Measurements from ENCODE around the gene HACD4.

The HACD4 gene

GRCh38 chr9:21015129-21015815 lies 16.2 kb downstream of the HACD4 start:
- Histone ChIP-seq H3K4me1 (ENCODE audit: control insufficient read depth, insufficient read depth, low read length) (no peaks in the 10 kb centered on the region), H3K9ac (ENCODE audit: low read length) (no peak overlapping the region), H3K27me3 (ENCODE audit: control insufficient read depth, insufficient read depth, low read length) (no peaks in the 10 kb centered on the region), H3K36me3 (ENCODE audit: control insufficient read depth, insufficient read depth, low read length) (no peaks in the 10 kb centered on the region), H3K9me3 (ENCODE audit: control insufficient read depth, low read length) (no peaks in the 10 kb centered on the region), H3K4me3 (ENCODE audit: low read length) (no peak overlapping the region)

- peaks cover 6% of the 10 kb centered on the region for H3K36me3 ChIP-seq (ENCODE audit: control insufficient read depth, insufficient read depth, low read length)
Observed at GRCh38 chr9:21002040-21002439, 29.4 kb downstream of the HACD4 start.

GRCh38 chr9:21001581-21001980 lies 29.9 kb downstream of the HACD4 start:
- H3K4me1 ChIP-seq (ENCODE audit: control insufficient read depth, insufficient read depth, low read length) = no peaks in the 10 kb centered on the region
- no peak overlapping the region for H3K9ac ChIP-seq (ENCODE audit: low read length)
- H3K36me3 ChIP-seq (ENCODE audit: control insufficient read depth, insufficient read depth, low read length) = peaks cover 6% of the 10 kb centered on the region
- no peaks in the 10 kb centered on the region for H3K27me3 ChIP-seq (ENCODE audit: control insufficient read depth, insufficient read depth, low read length)
- H3K9me3 ChIP-seq (ENCODE audit: control insufficient read depth, low read length) = no peaks in the 10 kb centered on the region
- no peak overlapping the region for H3K4me3 ChIP-seq (ENCODE audit: low read length)

More at GRCh38 chr9:21002040-21002439, 29.4 kb downstream of the HACD4 start:
- Histone ChIP-seq H3K9ac (ENCODE audit: low read length) (no peak overlapping the region), H3K27me3 (ENCODE audit: control insufficient read depth, insufficient read depth, low read length) (no peaks in the 10 kb centered on the region), H3K4me1 (ENCODE audit: control insufficient read depth, insufficient read depth, low read length) (no peaks in the 10 kb centered on the region), H3K9me3 (ENCODE audit: control insufficient read depth, low read length) (no peaks in the 10 kb centered on the region), H3K4me3 (ENCODE audit: low read length) (no peak overlapping the region)

- no peak overlapping the region for H3K4me3 ChIP-seq (ENCODE audit: low read length)
- no peak overlapping the region for H3K9ac ChIP-seq (ENCODE audit: low read length)
- H3K9me3 ChIP-seq (ENCODE audit: control insufficient read depth, low read length) = no peaks in the 10 kb centered on the region
- no peaks in the 10 kb centered on the region for H3K36me3 ChIP-seq (ENCODE audit: control insufficient read depth, insufficient read depth, low read length)
- H3K27me3 ChIP-seq (ENCODE audit: control insufficient read depth, insufficient read depth, low read length) = no peaks in the 10 kb centered on the region
- H3K4me1 ChIP-seq (ENCODE audit: control insufficient read depth, insufficient read depth, low read length) = no peaks in the 10 kb centered on the region
Observed at GRCh38 chr9:20997503-20998076, 33.9 kb downstream of the HACD4 start.

GRCh38 chr9:20996809-20997208 lies 34.6 kb downstream of the HACD4 start:
- H3K4me3 ChIP-seq (ENCODE audit: low read length) = no peak overlapping the region
- H3K36me3 ChIP-seq (ENCODE audit: control insufficient read depth, insufficient read depth, low read length) = no peaks in the 10 kb centered on the region
- H3K27me3 ChIP-seq (ENCODE audit: control insufficient read depth, insufficient read depth, low read length) = no peaks in the 10 kb centered on the region
- H3K9ac ChIP-seq (ENCODE audit: low read length) = no peak overlapping the region
- H3K4me1 ChIP-seq (ENCODE audit: control insufficient read depth, insufficient read depth, low read length) = no peaks in the 10 kb centered on the region
- H3K9me3 ChIP-seq (ENCODE audit: control insufficient read depth, low read length) = no peaks in the 10 kb centered on the region

- H3K36me3 ChIP-seq (ENCODE audit: control insufficient read depth, insufficient read depth, low read length) = no peaks in the 10 kb centered on the region
- no peaks in the 10 kb centered on the region for H3K9me3 ChIP-seq (ENCODE audit: control insufficient read depth, low read length)
- no peaks in the 10 kb centered on the region for H3K4me1 ChIP-seq (ENCODE audit: control insufficient read depth, insufficient read depth, low read length)
- H3K9ac ChIP-seq (ENCODE audit: low read length) = no peak overlapping the region
- H3K27me3 ChIP-seq (ENCODE audit: control insufficient read depth, insufficient read depth, low read length) = no peaks in the 10 kb centered on the region
- no peak overlapping the region for H3K4me3 ChIP-seq (ENCODE audit: low read length)
Observed at GRCh38 chr9:20995616-20996015, 35.8 kb downstream of the HACD4 start.

GRCh38 chr9:20994486-20994885 lies 37.0 kb downstream of the HACD4 start:
- no peak overlapping the region for H3K4me3 ChIP-seq (ENCODE audit: low read length)
- no peaks in the 10 kb centered on the region for H3K27me3 ChIP-seq (ENCODE audit: control insufficient read depth, insufficient read depth, low read length)
- no peaks in the 10 kb centered on the region for H3K9me3 ChIP-seq (ENCODE audit: control insufficient read depth, low read length)
- H3K4me1 ChIP-seq (ENCODE audit: control insufficient read depth, insufficient read depth, low read length) = no peaks in the 10 kb centered on the region
- H3K36me3 ChIP-seq (ENCODE audit: control insufficient read depth, insufficient read depth, low read length) = peaks cover 5% of the 10 kb centered on the region
- no peak overlapping the region for H3K9ac ChIP-seq (ENCODE audit: low read length)

GRCh38 chr9:20990867-20991266 lies 40.6 kb downstream of the HACD4 start:
- no peaks in the 10 kb centered on the region for H3K4me1 ChIP-seq (ENCODE audit: control insufficient read depth, insufficient read depth, low read length)
- peaks cover 5% of the 10 kb centered on the region for H3K36me3 ChIP-seq (ENCODE audit: control insufficient read depth, insufficient read depth, low read length)
- H3K9ac ChIP-seq (ENCODE audit: low read length) = no peak overlapping the region
- H3K9me3 ChIP-seq (ENCODE audit: control insufficient read depth, low read length) = no peaks in the 10 kb centered on the region
- H3K4me3 ChIP-seq (ENCODE audit: low read length) = no peak overlapping the region
- no peaks in the 10 kb centered on the region for H3K27me3 ChIP-seq (ENCODE audit: control insufficient read depth, insufficient read depth, low read length)

GRCh38 chr9:20989923-20990341 lies 41.5 kb downstream of the HACD4 start:
- H3K9me3 ChIP-seq (ENCODE audit: control insufficient read depth, low read length) = no peaks in the 10 kb centered on the region
- peaks cover 5% of the 10 kb centered on the region for H3K36me3 ChIP-seq (ENCODE audit: control insufficient read depth, insufficient read depth, low read length)

GRCh38 chr9:20988671-20989315 lies 42.6 kb downstream of the HACD4 start:
- Histone ChIP-seq H3K9ac (ENCODE audit: low read length) (no peak overlapping the region), H3K36me3 (ENCODE audit: control insufficient read depth, insufficient read depth, low read length) (peaks cover 5% of the 10 kb centered on the region), H3K4me3 (ENCODE audit: low read length) (no peak overlapping the region), H3K9me3 (ENCODE audit: control insufficient read depth, low read length) (no peaks in the 10 kb centered on the region), H3K4me1 (ENCODE audit: control insufficient read depth, insufficient read depth, low read length) (no peaks in the 10 kb centered on the region), H3K27me3 (ENCODE audit: control insufficient read depth, insufficient read depth, low read length) (no peaks in the 10 kb centered on the region)

More at GRCh38 chr9:20989923-20990341, 41.5 kb downstream of the HACD4 start:
- no peak overlapping the region for H3K4me3 ChIP-seq (ENCODE audit: low read length)
- no peaks in the 10 kb centered on the region for H3K4me1 ChIP-seq (ENCODE audit: control insufficient read depth, insufficient read depth, low read length)
- H3K9ac ChIP-seq (ENCODE audit: low read length) = no peak overlapping the region
- H3K27me3 ChIP-seq (ENCODE audit: control insufficient read depth, insufficient read depth, low read length) = no peaks in the 10 kb centered on the region

GRCh38 chr9:20988061-20988460 lies 43.4 kb downstream of the HACD4 start:
- Histone ChIP-seq H3K9me3 (ENCODE audit: control insufficient read depth, low read length) (no peaks in the 10 kb centered on the region), H3K4me1 (ENCODE audit: control insufficient read depth, insufficient read depth, low read length) (no peaks in the 10 kb centered on the region), H3K36me3 (ENCODE audit: control insufficient read depth, insufficient read depth, low read length) (peaks cover 5% of the 10 kb centered on the region), H3K9ac (ENCODE audit: low read length) (no peak overlapping the region), H3K4me3 (ENCODE audit: low read length) (no peak overlapping the region), H3K27me3 (ENCODE audit: control insufficient read depth, insufficient read depth, low read length) (no peaks in the 10 kb centered on the region)

- no peaks in the 10 kb centered on the region for H3K4me1 ChIP-seq (ENCODE audit: control insufficient read depth, insufficient read depth, low read length)
- H3K9me3 ChIP-seq (ENCODE audit: control insufficient read depth, low read length) = no peaks in the 10 kb centered on the region
- peaks cover 5% of the 10 kb centered on the region for H3K36me3 ChIP-seq (ENCODE audit: control insufficient read depth, insufficient read depth, low read length)
Observed at GRCh38 chr9:20987521-20987920, 43.9 kb downstream of the HACD4 start.

More at GRCh38 chr9:20987521-20987920, 43.9 kb downstream of the HACD4 start:
- Histone ChIP-seq H3K4me3 (ENCODE audit: low read length) (no peak overlapping the region), H3K27me3 (ENCODE audit: control insufficient read depth, insufficient read depth, low read length) (no peaks in the 10 kb centered on the region), H3K9ac (ENCODE audit: low read length) (no peak overlapping the region)

All from mucosa of stomach (tissue), 1 donor.